MM.1S (cell line): ENCODE data around the gene C7orf33.

Source experiments
- CTCF ChIP-seq: fragments of 300-600 bp; sonication (generic); IDR thresholded peaks from 2 replicates; pipeline ENCODE4 v1.5.1; 2016; ENCODE audit warnings: antibody characterized with exemption, low read length, mixed read lengths
- EZH2phosphoT487 ChIP-seq: fragments of 300-600 bp; sonication (generic); IDR thresholded peaks from 2 replicates; pipeline ENCODE4 v1.6.1; 2018; ENCODE audit warnings: antibody characterized with exemption, low read length

GRCh38 chr7:148657929-148658328 lies 67.4 kb downstream of the C7orf33 start:
- TF ChIP-seq CTCF, result no peak
- no peak for TF ChIP-seq EZH2phosphoT487
